NCI-H1417 (cell line): ENCODE results near the gene PHACTR1.
A peak's percentile ranks its signal among the peaks of the same experiment; 100 is the strongest.

Experiments used
- DNase-seq, 3 experiments: peaks; one replicate each; lab custom pipeline; 2025; lab: John Stamatoyannopoulos, UW

Gene PHACTR1

DNA sequence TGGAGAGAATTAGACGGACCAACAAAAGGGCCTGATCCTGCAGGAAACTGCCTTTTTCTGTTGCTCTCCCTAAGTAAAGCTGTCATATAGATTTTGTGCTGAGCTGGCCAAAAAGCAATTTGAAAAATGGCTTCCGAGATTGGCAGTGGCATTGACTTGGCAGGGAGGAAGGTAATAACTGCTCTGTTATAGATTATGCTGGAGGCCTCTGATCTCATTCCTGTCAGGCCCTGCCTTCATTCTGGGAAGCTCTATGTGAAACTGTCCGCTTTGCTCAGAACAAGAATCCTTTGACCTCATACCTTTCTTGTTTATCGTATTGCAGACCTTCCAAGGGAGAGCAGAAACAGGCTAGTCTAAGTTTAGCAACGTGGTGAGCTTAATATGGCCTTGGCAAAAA, 234.4 kb downstream of the PHACTR1 start:
- no peak for DNase-seq

DNA sequence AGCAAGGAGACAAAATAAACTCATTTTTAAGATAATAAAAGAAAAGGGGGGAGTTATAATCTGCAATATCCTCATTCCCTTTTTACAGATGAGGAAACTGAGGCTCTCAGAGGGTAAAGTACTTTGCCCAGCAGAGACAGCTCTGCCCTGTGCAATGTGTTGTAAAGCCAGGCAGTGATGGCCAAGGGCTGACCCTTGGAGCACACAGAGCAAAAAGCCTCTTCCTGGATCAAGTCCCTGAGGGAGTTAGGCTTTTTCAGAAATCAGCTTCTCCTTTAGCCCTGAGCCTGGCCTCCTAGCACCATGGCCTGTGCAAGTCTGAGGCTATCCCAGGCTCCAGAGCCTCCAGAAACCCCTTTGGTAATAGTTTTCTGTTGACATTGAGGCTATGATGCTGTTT, 234.8 kb downstream of the PHACTR1 start:
- DNase-seq = no peak

DNA sequence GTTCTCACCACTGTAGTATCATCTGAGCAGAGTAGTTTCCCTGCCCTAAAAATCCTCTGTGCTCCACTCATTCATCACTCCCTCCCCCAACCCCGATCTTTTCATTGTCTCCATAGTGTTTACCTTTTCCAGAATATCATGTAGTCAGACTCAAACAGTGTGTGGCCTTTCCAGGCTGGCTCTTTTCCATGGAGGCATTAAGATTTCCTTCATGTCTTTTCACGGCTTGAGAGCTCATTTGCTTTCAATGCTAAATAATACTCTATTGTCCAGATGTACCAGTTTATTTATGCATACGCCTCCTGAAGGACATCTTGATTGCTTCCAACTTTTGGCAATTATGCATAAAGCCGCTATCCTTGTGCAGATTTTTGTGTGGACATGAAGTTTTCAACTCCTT, 235.8 kb downstream of the PHACTR1 start:
- DNase-seq = peak in 1 of 3 experiments; percentile 52

DNA sequence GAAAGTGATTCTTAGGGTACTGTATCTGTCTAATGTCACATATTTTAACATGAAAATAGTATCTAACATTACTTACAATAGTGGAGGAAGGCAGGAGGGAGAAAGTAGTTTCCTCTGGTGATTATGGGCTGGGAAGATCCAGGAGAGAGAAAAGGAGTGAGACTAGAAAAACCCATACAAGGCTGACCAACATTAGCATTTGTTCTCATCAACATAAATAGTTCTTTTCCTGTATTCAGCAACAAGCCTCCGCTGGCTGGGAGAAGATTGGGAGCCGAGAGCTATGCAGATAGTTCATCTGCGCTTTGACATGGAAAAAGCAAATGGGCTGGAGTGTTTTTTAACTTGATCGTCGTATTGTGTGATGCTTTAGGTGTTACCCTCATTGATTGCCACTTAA, 239.4 kb downstream of the PHACTR1 start:
- peak in 1 of 3 experiments; percentile 25 for DNase-seq

DNA sequence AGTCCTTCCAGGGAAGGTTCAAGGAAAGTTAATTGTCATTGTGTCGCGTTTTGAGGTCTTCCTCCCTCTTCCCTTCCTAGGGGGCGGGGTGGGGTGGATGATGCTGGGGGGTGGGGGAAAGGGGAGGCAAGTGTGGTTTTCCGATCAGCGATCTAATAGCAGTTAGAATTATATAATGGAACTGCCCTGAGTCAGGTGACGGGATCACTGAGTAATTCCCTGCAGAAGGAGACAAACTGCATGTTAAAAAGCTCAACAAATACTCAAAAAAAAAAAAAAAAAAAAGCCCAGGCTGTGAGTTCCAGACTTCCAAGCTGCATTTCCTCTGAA, 240.4 kb downstream of the PHACTR1 start:
- DNase-seq = no peak

DNA sequence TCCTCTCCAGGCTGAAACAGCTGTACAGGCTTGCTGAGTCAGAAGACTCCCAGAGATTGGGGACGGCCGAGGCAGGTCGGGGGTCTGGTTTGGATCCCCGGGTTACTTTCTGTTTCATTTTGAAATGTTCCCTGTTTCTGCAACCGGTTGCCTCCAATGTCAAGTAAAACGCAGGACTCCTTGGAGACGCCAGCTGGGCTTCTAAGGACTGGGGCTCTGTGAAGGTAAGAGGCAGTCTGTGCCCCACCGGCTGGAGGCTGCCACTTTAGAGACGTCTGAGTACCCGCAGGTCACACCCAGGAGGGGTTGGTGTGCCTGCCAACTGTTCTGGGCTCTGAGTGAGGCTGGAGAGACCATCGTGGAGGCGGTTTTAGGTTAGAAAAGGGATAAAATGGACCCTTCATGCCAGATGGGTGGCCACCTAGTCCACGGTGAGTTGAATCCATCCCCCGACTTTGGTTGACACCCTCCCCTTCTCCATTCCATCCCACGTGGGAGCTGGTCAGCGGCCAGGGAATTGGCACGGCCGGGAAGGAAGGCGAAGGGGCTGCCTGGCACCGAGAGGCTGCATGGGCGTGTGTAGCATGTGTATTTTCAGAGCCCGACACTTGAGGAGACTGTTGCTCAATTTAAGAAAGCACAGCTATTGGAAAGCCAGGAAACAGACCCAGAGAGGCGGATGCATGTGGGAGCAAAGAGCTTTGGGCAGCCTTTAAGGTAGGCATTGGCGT, 240.9 kb downstream of the PHACTR1 start:
- peak in 1 of 3 experiments; percentile 13 for DNase-seq

DNA sequence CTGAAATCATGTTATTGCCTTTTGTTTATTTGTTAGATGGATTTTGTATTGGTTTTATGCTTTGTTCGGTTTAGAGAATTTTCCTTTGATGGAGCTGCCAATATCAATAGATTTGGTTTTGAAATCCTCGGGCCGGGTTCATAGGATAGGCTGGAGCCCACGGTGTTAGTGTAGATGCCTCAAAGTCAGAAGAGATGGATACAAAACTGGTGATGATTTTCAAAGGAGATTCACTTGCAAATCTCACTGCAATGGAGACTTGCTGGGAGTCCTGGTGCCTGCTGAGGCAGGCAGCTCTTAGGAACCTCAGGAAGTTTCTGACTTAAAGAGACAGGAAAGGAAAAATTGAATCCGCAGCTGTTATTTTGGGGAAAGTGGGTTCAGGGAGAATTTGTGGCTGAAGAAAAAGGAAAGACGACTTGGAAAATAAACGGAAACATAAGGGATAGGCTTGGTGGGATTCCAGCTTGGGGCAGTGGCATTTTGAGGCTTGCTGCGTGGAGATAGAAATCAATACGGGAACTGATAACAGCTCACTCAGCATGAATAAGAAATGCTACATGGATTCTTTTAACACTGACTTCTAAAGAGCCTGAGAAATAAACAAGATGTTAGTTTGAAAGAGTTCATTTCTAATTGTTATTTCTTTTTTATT, 241.6 kb downstream of the PHACTR1 start:
- no peak for DNase-seq

DNA sequence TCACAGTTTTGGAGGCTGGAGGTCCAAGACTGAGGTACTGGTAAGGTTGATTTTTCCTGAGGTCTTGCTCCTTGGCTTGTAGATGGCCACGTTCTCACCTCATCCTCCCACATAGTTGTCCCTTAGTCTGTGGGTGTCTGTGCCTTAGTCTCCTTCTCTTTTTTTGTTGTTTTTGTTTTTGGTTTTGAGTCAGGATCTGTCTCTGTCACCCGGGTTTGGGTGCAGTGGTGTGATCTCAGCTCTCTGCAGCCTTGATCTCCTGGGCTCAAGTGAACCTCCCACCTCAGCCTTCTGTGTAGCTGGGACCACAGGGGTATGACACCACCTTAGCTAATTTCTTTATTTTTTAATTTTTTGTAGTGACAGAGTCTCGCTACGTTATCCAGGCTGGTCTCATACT, 245.2 kb downstream of the PHACTR1 start:
- DNase-seq = no peak

DNA sequence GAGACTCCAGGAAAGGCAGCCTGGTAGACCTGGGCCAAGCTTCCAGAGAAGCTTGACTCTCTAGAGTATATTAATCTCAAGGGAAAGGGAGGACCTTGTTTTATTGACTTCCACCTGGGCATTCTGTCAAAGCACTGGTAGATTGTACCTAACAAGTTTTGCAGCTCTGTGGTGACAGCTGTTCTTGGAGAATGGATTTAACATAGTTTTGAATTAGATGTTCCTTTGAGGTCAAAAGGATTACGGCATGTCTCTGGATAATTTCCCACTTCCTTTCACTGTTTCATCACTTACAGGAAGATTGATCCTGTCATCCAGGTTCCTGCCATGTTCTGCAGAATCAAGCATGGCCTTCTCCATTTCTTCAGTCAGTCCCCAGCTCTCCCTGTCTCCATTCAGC, 246.0 kb downstream of the PHACTR1 start:
- no peak for DNase-seq

DNA sequence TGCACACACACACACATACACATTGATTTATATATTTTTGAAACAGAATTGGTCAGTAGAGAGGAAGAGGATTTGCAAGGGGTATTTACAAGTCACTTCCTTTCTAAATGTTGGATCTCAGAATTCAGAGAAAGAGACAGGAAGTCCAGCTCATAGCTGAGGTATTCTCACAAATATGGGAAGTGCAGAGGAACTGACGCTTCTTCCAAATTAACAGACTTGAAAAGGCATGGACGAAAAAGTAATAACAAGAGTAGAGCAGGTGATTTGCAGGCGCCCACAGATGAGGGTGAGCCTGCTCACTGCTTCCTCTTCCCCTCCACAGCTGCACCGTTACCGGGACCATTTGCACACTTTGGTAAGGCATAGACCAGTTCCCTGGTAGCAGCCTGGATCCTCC, 246.4 kb downstream of the PHACTR1 start:
- no peak for DNase-seq

DNA sequence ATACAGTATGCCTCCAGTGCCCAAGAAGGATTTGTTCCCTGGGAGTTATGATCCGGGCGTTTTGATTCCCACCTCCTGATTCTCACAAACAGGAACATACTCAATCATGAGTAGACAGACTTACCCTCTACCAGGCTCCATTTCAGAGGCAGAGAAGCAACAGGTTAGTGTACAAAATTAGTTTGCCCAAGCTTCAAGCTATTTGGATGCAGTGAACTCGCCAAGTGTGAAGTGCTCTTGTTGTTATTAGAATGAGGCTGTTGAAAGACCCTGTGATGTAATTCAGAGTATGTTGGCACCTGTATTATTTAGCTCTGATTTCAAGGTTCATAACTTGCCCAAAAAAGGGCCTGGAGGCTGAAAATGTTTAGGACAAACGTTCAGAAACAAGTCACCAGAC, 247.0 kb downstream of the PHACTR1 start:
- no peak for DNase-seq

DNA sequence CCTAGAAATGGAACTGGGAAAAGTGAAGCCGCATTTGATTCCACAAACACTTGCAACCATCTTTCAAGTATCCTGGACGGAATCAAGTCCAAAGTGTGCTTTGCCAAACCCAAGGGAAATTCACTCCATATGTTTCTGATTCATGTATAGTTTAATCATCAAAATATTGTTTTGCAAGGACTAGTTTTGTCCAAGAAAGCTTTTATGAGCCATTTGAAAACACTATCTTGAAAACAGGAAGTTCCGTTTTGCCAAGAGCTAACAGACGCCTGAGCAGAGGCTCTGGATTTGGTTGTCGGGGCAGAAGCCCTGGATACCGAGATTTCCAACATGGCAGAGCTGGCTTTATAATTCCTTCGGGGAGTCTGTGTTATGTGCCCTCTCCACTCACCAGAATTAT, 251.1 kb downstream of the PHACTR1 start:
- DNase-seq = no peak

DNA sequence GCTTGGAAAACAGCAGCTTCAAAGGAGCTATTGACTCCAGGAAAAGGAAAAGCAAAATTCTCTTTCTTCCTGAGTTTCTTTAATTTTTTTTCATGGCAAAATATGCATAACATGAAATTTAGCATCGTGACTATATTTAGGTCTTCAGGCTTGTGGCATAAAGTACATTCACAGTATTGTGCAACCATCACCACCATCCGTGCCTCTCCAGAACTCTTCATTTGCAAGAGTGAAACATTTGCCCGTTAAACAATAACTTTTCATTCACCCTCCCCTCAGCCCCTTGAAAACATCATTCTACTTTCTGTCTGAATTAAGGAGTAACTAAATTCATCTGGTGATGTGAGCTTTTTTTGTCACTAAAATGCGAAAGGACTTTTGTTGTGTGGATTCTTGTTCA, 251.7 kb downstream of the PHACTR1 start:
- no peak for DNase-seq

DNA sequence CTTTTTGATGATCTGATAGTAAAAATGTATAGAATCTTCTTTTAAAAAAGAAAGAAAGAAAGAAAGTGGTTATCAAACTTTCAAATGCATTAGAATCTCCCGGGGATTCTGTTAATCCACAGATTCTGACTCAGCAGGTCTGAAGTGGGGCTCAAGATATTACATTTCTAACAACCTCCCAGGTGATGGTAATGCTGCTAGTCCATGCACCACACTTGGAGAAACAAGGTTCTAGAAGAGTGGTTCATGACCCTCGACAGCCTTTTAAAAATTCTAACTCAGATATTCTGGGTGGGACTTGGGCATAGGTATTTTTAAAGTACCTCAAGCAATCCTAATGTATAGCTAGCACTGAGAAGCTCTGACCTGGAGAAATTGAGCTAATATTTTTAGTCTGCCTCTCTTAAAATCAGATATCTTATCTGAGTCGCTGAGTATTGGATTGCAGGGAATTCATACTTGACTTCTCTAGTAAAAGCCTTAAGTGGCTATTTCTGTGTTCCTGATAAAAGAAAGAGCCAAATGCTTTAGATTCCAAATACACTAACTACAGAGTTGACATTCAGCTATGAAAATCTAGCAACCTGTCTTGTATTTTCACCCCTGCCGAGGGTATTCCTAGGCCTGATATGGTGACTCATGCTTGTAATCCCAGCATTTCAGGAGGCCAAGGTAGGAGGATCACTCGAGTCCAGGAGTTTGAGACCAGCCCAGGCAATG, 252.4 kb downstream of the PHACTR1 start:
- DNase-seq = no peak

DNA sequence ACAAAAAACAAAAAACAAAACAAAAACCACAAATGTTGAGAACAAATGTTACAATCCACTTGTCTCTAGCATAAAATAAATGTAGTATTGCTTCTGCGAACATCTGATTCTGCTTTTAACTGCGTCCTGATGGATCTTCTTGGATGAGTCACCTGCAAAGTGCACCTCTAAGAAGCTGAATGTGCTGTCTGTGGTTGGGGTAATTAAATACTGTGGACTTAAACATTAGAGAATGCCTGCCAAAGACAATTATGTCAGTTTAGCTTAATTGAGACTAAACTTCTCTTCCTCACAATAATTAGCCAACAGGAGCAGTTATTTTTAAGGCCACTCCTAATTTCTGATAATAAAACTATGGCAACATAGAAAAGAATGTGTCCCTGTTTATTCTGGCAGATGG, 253.4 kb downstream of the PHACTR1 start:
- peak in 1 of 3 experiments; percentile 3 for DNase-seq

DNA sequence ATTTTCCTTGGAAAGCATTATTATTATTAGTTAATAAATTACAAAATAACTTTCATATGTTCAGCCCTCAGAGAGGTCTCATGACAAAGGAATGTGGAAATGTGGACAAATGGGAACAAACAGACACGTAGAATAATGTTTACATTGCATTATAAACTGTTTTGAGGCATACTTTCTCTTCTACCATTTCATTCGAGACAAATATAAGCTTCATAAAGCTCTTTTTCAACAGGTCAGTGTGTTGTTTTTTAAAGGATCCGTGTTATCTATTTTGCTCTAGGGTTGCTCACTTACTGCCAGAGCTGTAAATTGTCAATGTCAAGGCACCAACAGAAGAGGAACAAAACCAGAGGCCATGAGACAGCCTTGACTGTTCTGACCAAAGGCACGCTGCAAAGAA, 256.8 kb downstream of the PHACTR1 start:
- DNase-seq = no peak

DNA sequence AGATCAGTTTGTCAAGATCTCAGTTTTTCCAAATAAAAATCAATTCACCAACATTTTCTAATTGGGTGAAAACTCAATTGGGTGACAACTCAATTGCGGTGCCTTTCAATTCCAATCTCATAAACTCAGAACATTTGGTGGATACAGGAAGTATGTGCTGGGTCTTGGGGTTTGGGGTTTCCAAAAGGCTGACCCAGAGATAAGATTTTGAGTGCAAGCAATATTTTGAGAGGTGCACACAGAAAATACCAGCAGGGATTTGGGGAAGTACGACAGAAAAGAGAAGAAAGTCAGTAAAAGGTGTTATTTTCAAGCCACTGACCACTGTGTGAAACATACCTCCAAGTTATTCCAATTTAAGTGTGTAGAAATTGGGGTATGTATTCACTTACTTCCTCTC, 258.0 kb downstream of the PHACTR1 start:
- DNase-seq = no peak

DNA sequence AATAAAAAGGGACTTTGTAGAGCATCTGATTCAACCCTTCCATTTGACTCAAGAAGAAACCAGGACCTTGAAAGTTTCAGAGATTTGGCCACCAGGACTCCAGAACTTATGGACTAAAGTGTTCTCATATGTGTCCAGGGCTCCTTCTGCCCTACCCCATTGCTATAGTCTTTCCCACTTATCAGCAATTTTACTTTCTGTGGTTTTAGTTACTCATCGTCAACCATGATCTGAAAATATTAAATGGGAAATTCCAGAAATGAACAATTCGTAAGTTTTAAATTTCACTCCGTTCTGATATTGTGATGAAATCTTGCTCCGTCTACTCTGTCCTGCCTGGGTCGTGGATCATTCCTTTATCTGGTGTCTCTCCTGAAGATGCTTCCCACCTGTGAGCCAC, 259.8 kb downstream of the PHACTR1 start:
- DNase-seq = no peak

DNA sequence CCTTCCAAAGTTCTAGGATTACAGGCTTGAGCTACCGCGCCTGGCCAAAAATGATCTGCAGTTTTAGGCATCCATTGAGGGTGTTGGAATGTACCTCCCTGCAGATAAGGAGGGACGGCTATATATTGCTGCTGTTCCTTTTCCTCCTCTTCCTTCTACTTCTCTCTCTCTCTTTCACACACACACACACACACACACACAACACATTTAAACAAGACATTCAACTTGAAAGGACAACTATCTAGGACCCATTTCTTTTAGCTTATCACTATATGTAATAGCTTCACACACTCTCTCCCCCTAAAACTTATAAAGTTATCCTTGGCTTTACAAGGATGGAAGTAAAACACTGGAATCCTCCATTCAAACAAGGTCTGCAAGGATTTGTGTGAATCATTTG, 260.6 kb downstream of the PHACTR1 start:
- DNase-seq = no peak

DNA sequence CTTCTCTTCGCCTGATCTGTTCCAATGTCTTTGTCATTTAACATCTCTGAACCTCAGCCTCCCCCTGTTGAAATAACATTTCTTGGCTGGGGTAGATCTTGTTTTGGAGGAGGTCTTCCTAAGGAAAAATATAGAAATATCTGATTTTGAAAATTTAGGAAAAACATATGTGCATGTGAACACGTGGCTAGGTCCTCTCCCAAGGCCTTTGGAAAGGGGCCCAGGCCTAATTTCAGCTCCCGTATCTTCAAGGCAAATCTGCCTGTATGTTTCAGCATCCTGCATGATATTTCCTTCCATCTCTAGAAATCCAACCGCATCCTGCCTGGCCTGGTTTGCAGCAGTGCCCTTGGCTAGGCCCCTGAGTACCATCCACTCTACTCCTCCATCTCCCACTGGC, 261.2 kb downstream of the PHACTR1 start:
- DNase-seq = no peak

DNA sequence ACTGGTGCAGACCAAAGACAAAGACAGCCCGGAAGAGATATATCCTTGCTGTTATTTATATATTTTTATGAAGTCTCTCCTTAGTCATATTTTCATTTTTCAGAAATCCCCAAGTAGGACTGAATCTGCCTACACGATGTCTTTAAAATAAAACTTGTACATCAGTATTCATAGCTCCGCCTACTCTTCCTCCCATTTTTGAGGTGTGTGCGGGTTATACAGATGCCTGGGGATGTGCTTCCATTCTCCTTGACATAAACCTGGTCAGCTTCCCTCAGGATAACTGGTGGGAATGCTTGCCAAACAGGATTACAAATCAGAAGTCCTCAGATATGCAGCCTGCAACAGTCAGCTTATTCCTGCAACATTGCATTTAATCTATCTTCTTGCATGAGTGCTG, 264.2 kb downstream of the PHACTR1 start:
- no peak for DNase-seq

DNA sequence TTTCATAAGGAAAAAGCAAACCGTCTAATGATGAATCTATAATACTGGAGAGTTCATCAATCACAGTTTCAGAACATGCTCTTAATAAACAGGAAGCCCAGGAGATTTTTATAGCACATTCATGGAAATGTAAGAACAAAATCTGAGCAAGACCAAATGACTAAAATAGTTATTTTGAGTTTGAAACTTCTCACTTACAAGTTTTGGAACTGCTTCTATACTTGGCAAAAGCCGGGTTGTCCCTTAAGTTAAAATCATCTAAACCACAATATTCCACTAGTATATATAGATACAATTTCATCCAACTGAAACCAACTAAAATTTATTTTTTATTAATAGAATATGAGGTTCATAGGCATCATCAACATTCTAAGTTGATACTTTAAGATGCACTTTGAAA, 268.2 kb downstream of the PHACTR1 start:
- DNase-seq = no peak

DNA sequence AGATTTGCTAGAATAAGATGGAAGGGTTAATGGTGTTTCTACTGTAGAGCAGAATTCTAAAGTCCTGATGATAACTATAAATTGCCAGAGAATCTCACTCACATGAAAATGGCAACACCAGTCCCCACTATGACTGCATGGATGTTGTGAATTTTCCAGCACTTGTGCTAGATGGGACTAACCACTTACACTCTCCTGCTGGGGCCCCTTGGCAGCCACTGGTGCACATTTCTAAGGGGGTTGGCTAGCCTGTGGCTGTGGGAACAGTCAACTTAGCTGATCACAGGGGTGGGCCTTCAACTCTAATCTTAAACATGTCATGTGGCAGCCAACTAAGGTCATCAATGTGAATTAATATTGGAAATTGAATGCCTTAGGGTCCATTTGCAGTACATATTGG, 271.2 kb downstream of the PHACTR1 start:
- peak in 2 of 3 experiments; percentile 25 to 37 for DNase-seq
